ENCODE data around the gene AUTS2. TPM values are rescaled to one million over a fixed set of nuclear protein-coding genes. Genes with fewer than 3 reads are reported as not detected.

Gene AUTS2
- total RNA-seq, 6 donors from 2014 or later: 38.9 to 151 (median 55.8) TPM

GRCh38 chr7:69656890-69657289, 58.6 kb downstream of the AUTS2 start:
- peak in 1 of 2 donors; percentile 56 for TF ChIP-seq POLR2AphosphoS5 (IDR thresholded peaks at IDR 0.05)
- TF ChIP-seq POLR2A (IDR thresholded peaks at IDR 0.05): no peak
- WGBS, 2 donors: 47 to 55% methylated on average over 5 of the region's 5 CpGs
- Histone ChIP-seq H3K4me3 (no peak overlapping the region), H3K4me1 (peaks cover 39 to 56% (median 49%) of the 10 kb centered on the region in 4 donors), H3K9me3 (no peaks in the 10 kb centered on the region), H3K36me3 (no peaks in the 10 kb centered on the region), H3K27ac (peak overlapping the region in 3 of 4 donors; percentile 15 to 64 (median 56)), H3K27me3 (no peaks in the 10 kb centered on the region)
- peak in 1 of 2 donors; percentile 76 for ATAC-seq (ENCODE audit: low FRiP score in 2 of 2)
- DNase-seq: no peak

- Histone ChIP-seq H3K9me3 (no peaks in the 10 kb centered on the region), H3K4me1 (peaks cover 39 to 56% (median 48%) of the 10 kb centered on the region in 4 donors), H3K27ac (peak overlapping the region in 3 of 4 donors; percentile 15 to 54 (median 35)), H3K4me3 (no peak overlapping the region), H3K36me3 (no peaks in the 10 kb centered on the region), H3K27me3 (no peaks in the 10 kb centered on the region)
- ATAC-seq (ENCODE audit: low FRiP score in 2 of 2) (no peak), DNase-seq (no peak)
- TF ChIP-seq CTCF (IDR thresholded peaks at IDR 0.05) (no peak), POLR2AphosphoS5 (IDR thresholded peaks at IDR 0.05) (no peak), POLR2A (IDR thresholded peaks at IDR 0.05) (no peak), EP300 (IDR thresholded peaks at IDR 0.05) (no peak)
- 57 to 85% methylated on average over 4 of the region's 4 CpGs for WGBS, 2 donors
Observed at GRCh38 chr7:69657331-69657730, 59.1 kb downstream of the AUTS2 start.

- no peak for ATAC-seq (ENCODE audit: low FRiP score in 2 of 2)
- no peak overlapping the region for H3K4me3 ChIP-seq
- TF ChIP-seq EP300 (IDR thresholded peaks at IDR 0.05) (no peak), CTCF (IDR thresholded peaks at IDR 0.05) (no peak), POLR2AphosphoS5 (IDR thresholded peaks at IDR 0.05) (no peak), POLR2A (IDR thresholded peaks at IDR 0.05) (no peak)
- peaks cover 39 to 56% (median 45%) of the 10 kb centered on the region in 4 donors for H3K4me1 ChIP-seq
- H3K36me3 ChIP-seq: no peaks in the 10 kb centered on the region
- H3K27ac ChIP-seq: peak overlapping the region in 1 of 4 donors; percentile 54
- H3K9me3 ChIP-seq: no peaks in the 10 kb centered on the region
- H3K27me3 ChIP-seq: no peaks in the 10 kb centered on the region
- DNase-seq: no peak
- WGBS, 2 donors: 83 to 87% methylated on average over 3 of the region's 3 CpGs
Observed at GRCh38 chr7:69657985-69658384, 59.7 kb downstream of the AUTS2 start.

- ATAC-seq (ENCODE audit: low FRiP score in 2 of 2) (no peak), DNase-seq (no peak)
- no peak overlapping the region for H3K27ac ChIP-seq
- WGBS, 2 donors: 64 to 71% methylated on average over 2 of the region's 2 CpGs
- no peaks in the 10 kb centered on the region for H3K36me3 ChIP-seq
- no peak overlapping the region for H3K4me3 ChIP-seq
- TF ChIP-seq POLR2AphosphoS5 (IDR thresholded peaks at IDR 0.05): no peak
- no peaks in the 10 kb centered on the region for H3K27me3 ChIP-seq
- H3K4me1 ChIP-seq: peaks cover 23 to 37% (median 28%) of the 10 kb centered on the region in 4 donors
- no peaks in the 10 kb centered on the region for H3K9me3 ChIP-seq
Observed at GRCh38 chr7:69659983-69660382, 61.7 kb downstream of the AUTS2 start.

GRCh38 chr7:69661342-69661741, 63.1 kb downstream of the AUTS2 start:
- no peaks in the 10 kb centered on the region for H3K27me3 ChIP-seq
- H3K9me3 ChIP-seq: no peaks in the 10 kb centered on the region
- ATAC-seq (ENCODE audit: low FRiP score in 2 of 2) (no peak), DNase-seq (no peak)
- no peak overlapping the region for H3K4me3 ChIP-seq
- peaks cover 11 to 23% (median 19%) of the 10 kb centered on the region in 4 donors for H3K4me1 ChIP-seq
- 89 to 96% methylated on average over 3 of the region's 3 CpGs for WGBS, 2 donors
- no peaks in the 10 kb centered on the region for H3K36me3 ChIP-seq
- no peak overlapping the region for H3K27ac ChIP-seq
- TF ChIP-seq CTCF (IDR thresholded peaks at IDR 0.05): no peak
- no peak for TF ChIP-seq POLR2AphosphoS5 (IDR thresholded peaks at IDR 0.05)
- no peak for TF ChIP-seq POLR2A (IDR thresholded peaks at IDR 0.05)
- no peak for TF ChIP-seq EP300 (IDR thresholded peaks at IDR 0.05)
